ENCODE data around the gene KRABD2.

Gene KRABD2

GRCh38 chr17:8345052-8345690 is 31.3 kb downstream of the KRABD2 start:
- no peak for DNase-seq (ENCODE audit: low read depth, low spot score)
- no peak overlapping the region for H3K4me3 ChIP-seq (ENCODE audit: insufficient read length, low read depth)
- H3K4me1 ChIP-seq (ENCODE audit: insufficient read depth, insufficient read length) = peaks cover 6% of the 10 kb centered on the region
- H3K9ac ChIP-seq (ENCODE audit: insufficient read length, low read depth) = no peak overlapping the region
- no peaks in the 10 kb centered on the region for H3K9me3 ChIP-seq (ENCODE audit: insufficient read depth, low read length)
- H3K27me3 ChIP-seq (ENCODE audit: insufficient read depth, insufficient read length) = no peaks in the 10 kb centered on the region
- TF ChIP-seq ZNF274 (IDR thresholded peaks at IDR 0.05; ENCODE audit: low read depth, low read length) (no peak), YY1 (IDR thresholded peaks at IDR 0.05; ENCODE audit: insufficient read depth, insufficient read length) (no peak), SUZ12 (IDR thresholded peaks at IDR 0.05; ENCODE audit: extremely low read depth, insufficient read depth, insufficient read length) (no peak)
- H3K36me3 ChIP-seq (ENCODE audit: insufficient read depth, insufficient read length, low read length) = no peaks in the 10 kb centered on the region

GRCh38 chr17:8341456-8341855 is 35.0 kb downstream of the KRABD2 start:
- DNase-seq (ENCODE audit: low read depth, low spot score) = peak; percentile 47
- H3K27me3 ChIP-seq (ENCODE audit: insufficient read depth, insufficient read length) = no peaks in the 10 kb centered on the region
- H3K36me3 ChIP-seq (ENCODE audit: insufficient read depth, insufficient read length, low read length) = no peaks in the 10 kb centered on the region
- TF ChIP-seq SUZ12 (IDR thresholded peaks at IDR 0.05; ENCODE audit: extremely low read depth, insufficient read depth, insufficient read length) (no peak), YY1 (IDR thresholded peaks at IDR 0.05; ENCODE audit: insufficient read depth, insufficient read length) (no peak), ZNF274 (IDR thresholded peaks at IDR 0.05; ENCODE audit: low read depth, low read length) (no peak)
- H3K9me3 ChIP-seq (ENCODE audit: insufficient read depth, low read length) = no peaks in the 10 kb centered on the region
- peak overlapping the region; percentile 64 for H3K9ac ChIP-seq (ENCODE audit: insufficient read length, low read depth)
- no peak overlapping the region for H3K4me3 ChIP-seq (ENCODE audit: insufficient read length, low read depth)
- peaks cover 9% of the 10 kb centered on the region for H3K4me1 ChIP-seq (ENCODE audit: insufficient read depth, insufficient read length)

- no peaks in the 10 kb centered on the region for H3K9me3 ChIP-seq (ENCODE audit: insufficient read depth, low read length)
- H3K4me3 ChIP-seq (ENCODE audit: insufficient read length, low read depth) = no peak within 1 kb of the TSS
- TF ChIP-seq ZNF274 (IDR thresholded peaks at IDR 0.05; ENCODE audit: low read depth, low read length) = no peak
- no peak for TF ChIP-seq SUZ12 (IDR thresholded peaks at IDR 0.05; ENCODE audit: extremely low read depth, insufficient read depth, insufficient read length)
- TF ChIP-seq YY1 (IDR thresholded peaks at IDR 0.05; ENCODE audit: insufficient read depth, insufficient read length) = no peak
- no peak within 1 kb of the TSS for H3K9ac ChIP-seq (ENCODE audit: insufficient read length, low read depth)
- H3K36me3 ChIP-seq (ENCODE audit: insufficient read depth, insufficient read length, low read length) = no peaks in the 10 kb centered on the region
- H3K4me1 ChIP-seq (ENCODE audit: insufficient read depth, insufficient read length) = peaks cover 4% of the 10 kb centered on the region
- H3K27me3 ChIP-seq (ENCODE audit: insufficient read depth, insufficient read length) = no peaks in the 10 kb centered on the region
- no peak for DNase-seq (ENCODE audit: low read depth, low spot score)
Observed at GRCh38 chr17:8339540-8339939, 37.0 kb downstream of the KRABD2 start, which contains the start of gene ODF4. TSS of gene ODF4 (plus strand) at chr17:8339840. CDS start at chr17:8340052, 212 bp downstream.

DNA sequence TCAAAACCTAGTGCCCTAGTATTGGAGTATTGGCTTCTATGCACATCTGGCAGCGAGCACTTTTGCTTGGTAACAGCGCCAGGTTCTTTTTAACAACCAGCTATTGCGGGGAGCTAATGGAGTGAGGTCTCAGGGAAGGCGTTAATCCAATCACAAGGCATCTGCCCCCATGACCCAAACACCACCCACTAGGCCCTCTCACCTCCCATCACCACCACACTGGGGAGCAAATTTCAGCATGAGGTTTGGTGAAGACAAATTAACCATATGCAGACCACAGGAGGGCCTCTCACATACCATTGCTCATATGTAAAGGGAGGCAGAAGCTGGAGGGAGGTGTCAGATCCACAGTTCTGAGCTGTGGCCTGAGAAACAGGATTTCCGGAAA is 37.8 kb downstream of the KRABD2 start:
- no peak overlapping the region for H3K9ac ChIP-seq (ENCODE audit: insufficient read length, low read depth)
- H3K4me1 ChIP-seq (ENCODE audit: insufficient read depth, insufficient read length) = peaks cover 4% of the 10 kb centered on the region
- H3K9me3 ChIP-seq (ENCODE audit: insufficient read depth, low read length) = no peaks in the 10 kb centered on the region
- H3K4me3 ChIP-seq (ENCODE audit: insufficient read length, low read depth) = no peak overlapping the region
- H3K36me3 ChIP-seq (ENCODE audit: insufficient read depth, insufficient read length, low read length) = no peaks in the 10 kb centered on the region
- H3K27me3 ChIP-seq (ENCODE audit: insufficient read depth, insufficient read length) = no peaks in the 10 kb centered on the region
- no peak for DNase-seq (ENCODE audit: low read depth, low spot score)
- TF ChIP-seq YY1 (IDR thresholded peaks at IDR 0.05; ENCODE audit: insufficient read depth, insufficient read length) = no peak
- no peak for TF ChIP-seq ZNF274 (IDR thresholded peaks at IDR 0.05; ENCODE audit: low read depth, low read length)
- TF ChIP-seq SUZ12 (IDR thresholded peaks at IDR 0.05; ENCODE audit: extremely low read depth, insufficient read depth, insufficient read length) = no peak

DNA sequence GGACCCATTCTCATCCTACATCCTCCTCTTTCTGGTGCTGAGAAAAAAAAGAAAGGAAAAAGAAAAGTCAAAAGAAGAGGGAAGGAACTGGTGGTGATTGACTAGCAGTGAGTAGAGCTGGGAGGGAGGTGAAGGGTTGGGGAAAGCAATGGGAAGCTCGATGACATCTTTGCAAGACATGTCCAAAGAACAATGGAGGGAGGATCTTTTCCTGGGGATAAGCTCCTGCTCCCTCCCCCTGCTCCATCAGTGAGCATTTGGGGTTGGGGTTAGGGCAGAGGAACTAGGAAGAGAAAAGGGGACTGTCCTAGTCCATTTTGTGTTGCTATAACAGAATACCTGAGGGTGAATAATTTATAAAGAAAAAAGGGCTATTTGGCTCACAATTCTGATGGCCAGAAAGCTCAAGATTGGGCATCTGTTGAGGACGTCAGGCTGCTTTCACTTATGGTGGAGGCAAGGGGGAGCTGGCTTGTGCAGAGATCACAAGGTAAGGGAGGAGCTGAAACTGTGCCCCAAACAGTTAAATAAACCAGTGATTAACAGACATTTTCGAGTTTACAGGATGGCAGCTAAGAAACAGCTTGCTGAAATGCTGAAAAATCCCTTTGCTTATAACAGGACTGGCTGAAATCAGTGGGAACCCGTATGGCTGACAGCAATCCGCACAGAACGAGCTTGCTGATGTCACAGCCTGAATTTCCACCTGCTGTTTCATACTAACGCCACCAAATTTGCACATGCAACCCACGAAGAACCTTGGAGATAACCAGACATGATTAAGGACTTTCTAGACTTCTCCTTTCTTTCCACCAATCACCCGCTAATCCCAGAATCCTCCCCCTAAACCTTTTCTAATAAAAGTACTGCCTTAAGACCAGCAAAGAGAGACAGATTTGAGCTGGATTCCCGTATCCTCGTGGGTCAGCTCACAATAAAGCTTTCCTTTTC is 38.4 kb downstream of the KRABD2 start:
- Histone ChIP-seq H3K9me3 (ENCODE audit: insufficient read depth, low read length) (no peaks in the 10 kb centered on the region), H3K27me3 (ENCODE audit: insufficient read depth, insufficient read length) (no peaks in the 10 kb centered on the region), H3K9ac (ENCODE audit: insufficient read length, low read depth) (no peak overlapping the region), H3K36me3 (ENCODE audit: insufficient read depth, insufficient read length, low read length) (no peaks in the 10 kb centered on the region), H3K4me3 (ENCODE audit: insufficient read length, low read depth) (no peak overlapping the region), H3K4me1 (ENCODE audit: insufficient read depth, insufficient read length) (peaks cover 4% of the 10 kb centered on the region)
- DNase-seq (ENCODE audit: low read depth, low spot score) = no peak
- no peak for TF ChIP-seq ZNF274 (IDR thresholded peaks at IDR 0.05; ENCODE audit: low read depth, low read length)
- no peak for TF ChIP-seq SUZ12 (IDR thresholded peaks at IDR 0.05; ENCODE audit: extremely low read depth, insufficient read depth, insufficient read length)
- TF ChIP-seq YY1 (IDR thresholded peaks at IDR 0.05; ENCODE audit: insufficient read depth, insufficient read length) = no peak

DNA sequence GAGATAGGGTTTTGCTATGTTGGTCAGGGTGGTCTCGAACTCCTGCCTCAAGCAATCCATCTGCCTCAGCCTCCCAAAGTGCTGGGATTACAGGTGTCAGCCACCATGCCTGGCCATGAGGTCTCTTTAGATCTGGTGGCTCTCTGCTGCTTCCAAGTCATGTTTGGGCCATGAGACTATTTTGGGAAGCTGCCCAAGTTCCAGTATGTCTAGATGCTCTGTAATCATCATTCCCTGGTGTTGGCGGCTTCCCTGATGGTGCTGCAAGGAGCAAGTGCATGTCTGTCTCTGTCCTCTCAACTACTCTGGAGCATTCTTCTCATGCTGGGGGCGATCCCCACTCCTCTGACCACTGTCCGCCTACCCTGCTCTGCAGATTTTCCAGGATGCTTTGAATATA is 43.2 kb downstream of the KRABD2 start:
- Histone ChIP-seq H3K27me3 (ENCODE audit: insufficient read depth, insufficient read length) (no peaks in the 10 kb centered on the region), H3K9me3 (ENCODE audit: insufficient read depth, low read length) (no peaks in the 10 kb centered on the region), H3K36me3 (ENCODE audit: insufficient read depth, insufficient read length, low read length) (no peaks in the 10 kb centered on the region), H3K9ac (ENCODE audit: insufficient read length, low read depth) (no peak overlapping the region), H3K4me1 (ENCODE audit: insufficient read depth, insufficient read length) (peaks cover 3% of the 10 kb centered on the region), H3K4me3 (ENCODE audit: insufficient read length, low read depth) (no peak overlapping the region)
- TF ChIP-seq YY1 (IDR thresholded peaks at IDR 0.05; ENCODE audit: insufficient read depth, insufficient read length) = no peak
- no peak for DNase-seq (ENCODE audit: low read depth, low spot score)

DNA sequence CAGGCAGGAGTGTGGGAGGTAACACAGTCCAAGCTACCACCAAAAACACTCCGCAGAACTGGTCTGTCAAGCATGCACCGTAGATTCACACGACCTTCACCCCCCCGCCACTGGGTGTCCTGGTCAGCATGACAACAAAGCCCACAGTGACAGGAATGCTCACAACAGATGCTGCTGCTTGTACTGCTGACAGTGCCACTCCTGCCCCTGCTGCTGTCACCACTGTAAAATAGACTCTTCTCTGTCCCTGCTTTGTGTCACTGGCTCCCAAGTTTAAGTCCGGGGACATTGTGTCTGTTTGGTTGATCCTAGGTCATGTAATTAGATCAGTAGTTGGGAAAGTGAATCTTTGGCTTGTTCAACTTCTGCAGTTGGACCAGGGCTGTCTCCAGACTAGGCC is 43.8 kb downstream of the KRABD2 start:
- DNase-seq (ENCODE audit: low read depth, low spot score) = no peak
- H3K9me3 ChIP-seq (ENCODE audit: insufficient read depth, low read length) = no peaks in the 10 kb centered on the region
- no peak overlapping the region for H3K4me3 ChIP-seq (ENCODE audit: insufficient read length, low read depth)
- no peak overlapping the region for H3K9ac ChIP-seq (ENCODE audit: insufficient read length, low read depth)
- no peak for TF ChIP-seq SUZ12 (IDR thresholded peaks at IDR 0.05; ENCODE audit: extremely low read depth, insufficient read depth, insufficient read length)
- TF ChIP-seq YY1 (IDR thresholded peaks at IDR 0.05; ENCODE audit: insufficient read depth, insufficient read length) = no peak
- no peak for TF ChIP-seq ZNF274 (IDR thresholded peaks at IDR 0.05; ENCODE audit: low read depth, low read length)
- peaks cover 3% of the 10 kb centered on the region for H3K27me3 ChIP-seq (ENCODE audit: insufficient read depth, insufficient read length)
- H3K4me1 ChIP-seq (ENCODE audit: insufficient read depth, insufficient read length) = peaks cover 3% of the 10 kb centered on the region
- H3K36me3 ChIP-seq (ENCODE audit: insufficient read depth, insufficient read length, low read length) = no peaks in the 10 kb centered on the region

All from NT2/D1 (cell line).